GM10248 (cell line): Measurements from ENCODE around the gene TSC22D1.

Experiments used
- CTCF ChIA-PET: fragments of 300-600 bp; sonication (Branson Sonifier 250); formaldehyde crosslinking; extraction: SDS; loops from one replicate; lab custom pipeline; 2021; ENCODE audit warnings: antibody characterized with exemption; lab: Yijun Ruan, JAX
- POLR2A ChIA-PET: fragments of 350-650 bp; sonication (Branson Sonifier 250); formaldehyde crosslinking; extraction: SDS; loops from one replicate; lab custom pipeline; 2020; ENCODE audit warnings: antibody characterized with exemption; lab: Yijun Ruan, JAX
- DNase-seq: peaks from one replicate; pipeline ENCODE4 v3.0.0; 2012; ENCODE audit errors: extremely low spot score
- TF ChIP-seq, protein P1 (sequence below): IDR thresholded peaks from 2 replicates; pipeline ENCODE4 v1.5.1; 2012; ENCODE audit warnings: mild to moderate bottlenecking, low read depth; ENCODE audit errors: extremely low read depth, missing control alignments, control extremely low read depth

Gene TSC22D1

GRCh38 chr13:44453069-44453468, 123.1 kb downstream of the TSC22D1 start:
- TF ChIP-seq, protein P1, sequence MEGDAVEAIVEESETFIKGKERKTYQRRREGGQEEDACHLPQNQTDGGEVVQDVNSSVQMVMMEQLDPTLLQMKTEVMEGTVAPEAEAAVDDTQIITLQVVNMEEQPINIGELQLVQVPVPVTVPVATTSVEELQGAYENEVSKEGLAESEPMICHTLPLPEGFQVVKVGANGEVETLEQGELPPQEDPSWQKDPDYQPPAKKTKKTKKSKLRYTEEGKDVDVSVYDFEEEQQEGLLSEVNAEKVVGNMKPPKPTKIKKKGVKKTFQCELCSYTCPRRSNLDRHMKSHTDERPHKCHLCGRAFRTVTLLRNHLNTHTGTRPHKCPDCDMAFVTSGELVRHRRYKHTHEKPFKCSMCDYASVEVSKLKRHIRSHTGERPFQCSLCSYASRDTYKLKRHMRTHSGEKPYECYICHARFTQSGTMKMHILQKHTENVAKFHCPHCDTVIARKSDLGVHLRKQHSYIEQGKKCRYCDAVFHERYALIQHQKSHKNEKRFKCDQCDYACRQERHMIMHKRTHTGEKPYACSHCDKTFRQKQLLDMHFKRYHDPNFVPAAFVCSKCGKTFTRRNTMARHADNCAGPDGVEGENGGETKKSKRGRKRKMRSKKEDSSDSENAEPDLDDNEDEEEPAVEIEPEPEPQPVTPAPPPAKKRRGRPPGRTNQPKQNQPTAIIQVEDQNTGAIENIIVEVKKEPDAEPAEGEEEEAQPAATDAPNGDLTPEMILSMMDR: no peak
- DNase-seq: no peak
- ChIA-PET CTCF (interaction anchor here (1.3 kb wide), 1 partner anchor 10 kb away, joined by 4 read pairs; no protein-coding TSS in a partner anchor), POLR2A (no interaction called here)

DNA sequence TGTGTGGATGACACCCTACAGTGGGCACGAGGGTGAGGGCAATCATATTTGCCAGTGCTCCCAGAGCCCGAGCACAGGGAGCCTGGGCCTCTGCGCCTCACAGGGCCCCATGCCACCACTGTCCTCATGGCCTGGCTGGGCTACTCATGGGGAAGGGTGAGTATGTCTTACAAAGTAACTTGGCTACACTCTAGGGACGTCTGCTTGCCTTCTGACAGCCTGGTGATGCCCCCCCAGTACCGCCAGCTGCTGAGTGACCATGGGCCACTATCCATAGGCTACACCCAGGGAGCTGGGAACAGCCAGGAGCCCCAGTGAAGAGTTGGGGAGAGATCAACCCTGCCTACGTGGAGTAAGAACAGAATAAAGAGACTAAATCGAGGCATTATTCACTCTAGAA, 123.7 kb downstream of the TSC22D1 start:
- TF ChIP-seq, protein P1: no peak
- ChIA-PET POLR2A (no interaction called here), CTCF (interaction anchor here (1.3 kb wide), 1 partner anchor 11 kb away, joined by 4 read pairs; no protein-coding TSS in a partner anchor)
- no peak for DNase-seq

DNA sequence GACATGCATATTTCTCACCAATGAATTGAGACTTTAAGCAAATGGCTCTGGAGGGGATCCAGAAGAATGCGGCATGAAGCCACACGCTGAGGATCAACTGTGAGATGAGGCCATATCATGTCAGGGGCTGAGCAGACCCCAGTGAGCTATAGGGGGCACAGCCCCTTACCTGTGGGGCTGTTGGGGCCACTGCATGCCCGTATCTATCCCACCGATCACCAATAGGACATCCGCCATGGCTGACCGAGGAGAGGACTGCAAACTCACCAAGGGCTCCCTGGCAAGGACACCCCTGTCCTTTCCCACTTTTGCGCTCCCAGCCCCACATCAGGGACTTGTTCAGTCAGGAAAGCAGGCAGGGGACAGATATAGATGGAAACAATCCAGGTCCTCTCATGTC, 124.5 kb downstream of the TSC22D1 start:
- no peak for DNase-seq
- ChIA-PET CTCF (no interaction called here), POLR2A (no interaction called here)
- TF ChIP-seq, protein P1: no peak

GRCh38 chr13:44451126-44451525, 125.0 kb downstream of the TSC22D1 start:
- DNase-seq: no peak
- TF ChIP-seq, protein P1: no peak
- CTCF ChIA-PET: no interaction called here
- POLR2A ChIA-PET: no interaction called here

DNA sequence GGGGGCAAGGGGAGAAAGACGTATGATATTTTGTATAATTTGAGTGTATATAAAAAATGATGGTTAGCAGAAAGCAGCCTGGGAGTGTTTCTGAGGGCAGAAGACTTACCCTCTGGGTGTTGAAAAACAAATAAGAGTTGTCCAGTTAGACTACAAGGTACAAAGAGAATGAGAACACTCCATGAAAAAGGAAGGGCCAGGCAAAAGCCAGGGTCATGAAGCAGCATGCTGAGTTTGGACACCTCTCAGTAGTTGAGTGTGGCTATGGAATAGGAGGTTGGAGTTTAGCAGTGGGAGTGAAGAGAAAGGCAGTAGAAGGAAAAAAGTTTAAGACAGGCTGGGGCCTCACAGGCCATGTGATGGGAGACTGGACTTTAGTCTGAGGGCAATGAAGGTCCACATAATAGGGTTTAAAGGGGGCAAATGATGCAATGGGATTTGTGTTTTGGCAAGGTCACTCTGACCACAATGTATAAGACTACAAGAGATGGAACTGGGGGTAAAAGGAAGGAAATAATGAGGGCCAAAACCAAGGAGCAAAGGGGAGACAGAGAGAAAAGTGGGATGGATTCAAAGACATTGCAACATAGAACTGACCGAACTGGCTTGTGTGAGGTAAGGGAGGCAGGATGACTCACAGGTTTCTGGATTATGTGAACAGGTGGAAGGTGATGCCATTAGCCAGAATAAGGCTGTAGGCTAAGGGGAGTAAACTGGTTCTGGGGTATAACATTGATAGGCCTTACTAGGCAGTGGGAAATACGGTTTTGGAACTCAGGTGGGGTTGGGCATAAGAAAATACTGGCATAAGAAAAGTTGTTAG, 125.9 kb downstream of the TSC22D1 start:
- TF ChIP-seq, protein P1: no peak

DNA sequence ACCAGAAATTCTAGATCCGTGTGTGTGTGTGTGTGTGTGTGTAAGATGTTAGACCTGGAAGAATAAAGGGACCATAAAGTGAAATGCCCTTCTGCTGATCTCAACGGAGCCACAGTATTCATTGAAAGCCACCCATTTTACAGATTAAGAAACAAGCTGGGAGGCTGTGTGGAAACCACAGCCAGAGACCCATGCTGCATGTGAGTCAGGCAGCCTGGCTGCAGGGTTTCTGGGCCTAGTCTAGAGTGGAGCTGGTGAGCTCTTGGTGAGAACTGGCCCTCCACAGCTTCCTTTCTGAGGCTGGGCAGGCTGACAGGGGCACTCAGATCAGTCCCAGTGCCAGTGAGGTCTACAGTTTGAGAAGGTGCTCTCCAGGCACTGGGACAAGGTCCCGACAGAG, 127.3 kb downstream of the TSC22D1 start:
- TF ChIP-seq, protein P1: no peak
- CTCF ChIA-PET: interaction anchor here (0.9 to 1.7 kb wide), 5 partner anchors 11 to 23 kb away, joined by 3 to 4 read pairs (median 3); no protein-coding TSS in a partner anchor
- no peak for DNase-seq
- POLR2A ChIA-PET: no interaction called here

More for the DNA sequence above, 125.9 kb downstream of the TSC22D1 start:
- no peak for DNase-seq
- POLR2A ChIA-PET: no interaction called here
- CTCF ChIA-PET: interaction anchor here (1.7 kb wide), 1 partner anchor 14 kb away, joined by 4 read pairs; no protein-coding TSS in a partner anchor
